Vagina (tissue), 2 donors: ENCODE measurements around the gene CROT. TPM values are rescaled to one million over a fixed set of nuclear protein-coding genes. Genes with fewer than 3 reads are reported as not detected.
"Not testable (repeated sequence)": the region's sequence is repeated elsewhere in the genome, so short reads cannot be mapped to it uniquely, and the experiment has no call there.

Experiments used
- DNase-seq, 2 donors: peaks; one replicate each; pipeline ENCODE4 v3.0.0-alpha.2; 2017; ENCODE audit errors: extremely low spot score in 2 of 2
- H3K27ac ChIP-seq: fragments of 200-600 bp; sonication (generic); one replicate; pipeline ENCODE4 v1.5.1; 2019
- H3K27me3 ChIP-seq: fragments of 200-600 bp; sonication (generic); one replicate; pipeline ENCODE4 v1.5.1; 2019
- H3K36me3 ChIP-seq, 2 donors: fragments of 200-600 bp; sonication (generic); one replicate each; pipeline ENCODE4 v1.5.1; 2017 to 2019
- H3K4me1 ChIP-seq: fragments of 200-600 bp; sonication (generic); one replicate; pipeline ENCODE4 v1.5.1; 2019
- H3K4me3 ChIP-seq, 2 donors: fragments of 200-600 bp; sonication (generic); 1 replicate in 1 of 2; 2 replicates in 1 of 2; pipeline ENCODE4 v1.5.1; 2016 to 2019
- H3K9me3 ChIP-seq: fragments of 200-600 bp; sonication (generic); one replicate; pipeline ENCODE4 v1.5.1; 2019
- POLR2A ChIP-seq, 2 donors: fragments of 450-650 bp; IDR thresholded peaks; one replicate each; pipeline ENCODE4 v1.6.1; 2017; ENCODE audit warnings: antibody characterized with exemption in 2 of 2, mild to moderate bottlenecking in 2 of 2, moderate library complexity in 2 of 2
- POLR2AphosphoS5 ChIP-seq, 2 donors: sonication (generic); formaldehyde crosslinking; IDR thresholded peaks; one replicate each; pipeline ENCODE4 v1.9.0; 2017; ENCODE audit warnings: antibody characterized with exemption in 2 of 2, mild to moderate bottlenecking in 2 of 2, low read depth in 1 of 2; ENCODE audit not compliant: insufficient read depth in 1 of 2
- intact Hi-C: fragments of 100-400 bp; cut with DNase I; formaldehyde crosslinking; loops from one replicate; pipeline ENCODE4 v1.15.1; 2023
- total RNA-seq: library from RNA; depleted of rRNA; stranded (reverse); fragments of >200 nt; gene quantifications from one replicate; pipeline ENCODE4 v1.2.3, GENCODE V29; 2016
- TF ChIP-seq, protein P1 (sequence below), 3 experiments: fragments of 450-650 bp in 2 of 3; fragments of 200-600 bp in 1 of 3; sonication (generic) in 1 of 3; IDR thresholded peaks; one replicate each; pipeline ENCODE4 v1.5.1; 2017 to 2019; ENCODE audit warnings: antibody characterized with exemption in 3 of 3, mild to moderate bottlenecking in 2 of 3, moderate library complexity in 2 of 3

The CROT gene
- total RNA-seq, 1 donor from 2014 or later = 38.1 TPM

DNA sequence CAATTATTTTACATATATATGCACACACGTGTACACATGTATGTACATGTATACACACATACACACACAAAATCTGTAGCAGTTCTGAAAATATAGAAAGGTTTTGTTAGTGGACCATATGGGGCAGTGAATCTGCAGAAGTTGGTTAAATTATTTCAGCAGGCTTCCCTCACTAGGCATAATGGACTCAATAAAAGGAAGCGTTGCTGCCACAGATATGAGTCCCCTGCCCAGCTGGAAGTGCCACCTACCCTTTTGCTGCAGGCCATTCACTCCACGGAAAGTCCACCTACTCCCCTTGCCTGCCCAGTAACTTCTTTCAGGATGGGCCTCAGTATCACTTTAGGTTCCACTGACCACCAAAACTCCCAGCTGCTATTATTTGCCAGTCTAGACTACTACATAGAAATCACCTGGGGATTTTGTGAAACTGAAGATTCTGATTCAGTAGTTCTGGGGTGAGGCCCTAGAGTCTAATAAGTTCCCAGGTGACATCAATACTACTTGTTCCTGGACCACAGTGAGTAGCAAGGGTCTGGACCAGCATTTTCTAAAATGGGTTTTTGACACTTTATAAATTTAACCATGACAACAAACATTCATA lies 29.3 kb upstream of the CROT start:
- no peak for DNase-seq
- intact Hi-C loops = no loop called here
- Histone ChIP-seq H3K4me1 (peaks cover 33% of the 10 kb centered on the region), H3K27me3 (no peaks in the 10 kb centered on the region), H3K36me3 (no peaks in the 10 kb centered on the region), H3K4me3 (no peak overlapping the region), H3K27ac (peak overlapping the region; percentile 67), H3K9me3 (no peaks in the 10 kb centered on the region)
- no peak for TF ChIP-seq POLR2AphosphoS5 (IDR thresholded peaks at IDR 0.05; ENCODE audit: insufficient read depth in 1 of 2, low read depth in 1 of 2)
- no peak for TF ChIP-seq POLR2A (IDR thresholded peaks at IDR 0.05)
- TF ChIP-seq, protein P1, sequence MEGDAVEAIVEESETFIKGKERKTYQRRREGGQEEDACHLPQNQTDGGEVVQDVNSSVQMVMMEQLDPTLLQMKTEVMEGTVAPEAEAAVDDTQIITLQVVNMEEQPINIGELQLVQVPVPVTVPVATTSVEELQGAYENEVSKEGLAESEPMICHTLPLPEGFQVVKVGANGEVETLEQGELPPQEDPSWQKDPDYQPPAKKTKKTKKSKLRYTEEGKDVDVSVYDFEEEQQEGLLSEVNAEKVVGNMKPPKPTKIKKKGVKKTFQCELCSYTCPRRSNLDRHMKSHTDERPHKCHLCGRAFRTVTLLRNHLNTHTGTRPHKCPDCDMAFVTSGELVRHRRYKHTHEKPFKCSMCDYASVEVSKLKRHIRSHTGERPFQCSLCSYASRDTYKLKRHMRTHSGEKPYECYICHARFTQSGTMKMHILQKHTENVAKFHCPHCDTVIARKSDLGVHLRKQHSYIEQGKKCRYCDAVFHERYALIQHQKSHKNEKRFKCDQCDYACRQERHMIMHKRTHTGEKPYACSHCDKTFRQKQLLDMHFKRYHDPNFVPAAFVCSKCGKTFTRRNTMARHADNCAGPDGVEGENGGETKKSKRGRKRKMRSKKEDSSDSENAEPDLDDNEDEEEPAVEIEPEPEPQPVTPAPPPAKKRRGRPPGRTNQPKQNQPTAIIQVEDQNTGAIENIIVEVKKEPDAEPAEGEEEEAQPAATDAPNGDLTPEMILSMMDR (IDR thresholded peaks at IDR 0.05) = no peak

DNA sequence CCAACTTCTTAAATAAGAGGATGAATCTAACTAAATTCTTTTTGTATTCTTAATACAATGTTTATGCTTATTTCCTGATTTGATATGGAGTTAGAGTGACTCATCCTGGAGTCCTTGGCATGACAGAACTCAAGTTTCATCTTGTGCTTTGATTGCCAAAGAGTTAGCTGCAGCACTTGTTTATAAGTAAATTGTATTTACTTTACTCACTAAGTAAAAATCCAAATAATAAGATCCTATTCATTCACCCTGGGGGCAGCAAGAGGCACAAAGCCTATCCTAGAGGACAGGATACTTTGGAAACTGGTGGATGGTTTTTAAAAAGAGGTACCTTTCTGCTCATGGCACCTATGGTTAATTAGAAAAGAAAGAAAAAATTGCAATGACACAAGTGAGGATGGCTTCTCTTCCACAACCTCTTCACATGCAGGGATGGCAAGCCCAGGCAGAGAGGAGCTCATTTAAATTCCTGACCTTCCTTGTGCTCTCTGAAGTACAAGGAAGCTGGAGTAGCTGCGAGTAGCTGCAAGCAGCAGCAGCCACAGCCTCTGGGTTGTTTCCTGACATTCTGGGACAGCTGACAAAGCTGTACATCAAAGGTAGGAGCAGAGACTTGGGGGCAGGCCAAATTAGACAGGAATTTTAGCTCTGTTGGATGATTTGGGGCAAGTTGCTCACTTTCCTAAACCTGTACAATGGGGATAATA lies 28.5 kb upstream of the CROT start:
- Histone ChIP-seq H3K27ac (peak overlapping the region; percentile 67), H3K9me3 (no peaks in the 10 kb centered on the region)
- intact Hi-C loops = no loop called here

DNA sequence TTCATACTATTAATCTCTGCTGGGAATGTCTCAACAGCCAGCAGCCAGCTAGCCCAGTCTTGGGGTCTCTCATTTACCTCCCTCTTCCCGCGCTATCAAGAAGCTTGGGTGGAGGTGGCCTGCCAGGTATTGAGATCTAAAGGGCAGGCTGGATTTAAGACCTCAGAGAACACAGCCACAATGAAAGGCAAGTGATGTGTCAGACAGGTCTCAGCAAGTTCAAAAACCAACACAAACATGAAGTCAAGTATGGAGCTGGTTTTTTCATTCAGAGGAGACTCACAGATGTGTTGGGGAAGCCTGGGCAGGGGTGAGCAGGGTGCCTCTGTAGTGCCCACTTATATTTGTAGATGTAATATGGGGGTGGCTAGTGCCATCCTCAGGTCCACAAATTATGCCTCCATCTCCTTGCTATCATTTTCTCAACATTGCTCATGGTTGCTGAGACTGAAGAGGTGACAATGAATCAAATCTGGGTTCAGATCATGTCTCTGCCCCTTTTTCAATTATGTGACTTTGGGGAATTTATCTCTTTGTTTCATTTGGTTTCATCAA lies 27.7 kb upstream of the CROT start:
- Histone ChIP-seq H3K4me3 (no peak overlapping the region), H3K27me3 (no peaks in the 10 kb centered on the region), H3K27ac (peak overlapping the region; percentile 67), H3K4me1 (peaks cover 33% of the 10 kb centered on the region), H3K36me3 (no peaks in the 10 kb centered on the region), H3K9me3 (no peaks in the 10 kb centered on the region)
- intact Hi-C loops = no loop called here
- DNase-seq = no peak
- TF ChIP-seq POLR2AphosphoS5 (IDR thresholded peaks at IDR 0.05; ENCODE audit: insufficient read depth in 1 of 2, low read depth in 1 of 2) (no peak), POLR2A (IDR thresholded peaks at IDR 0.05) (no peak)
- TF ChIP-seq, protein P1 (IDR thresholded peaks at IDR 0.05) = no peak

More for the DNA sequence above, 28.5 kb upstream of the CROT start:
- no peak overlapping the region for H3K4me3 ChIP-seq
- H3K4me1 ChIP-seq = peaks cover 33% of the 10 kb centered on the region
- H3K27me3 ChIP-seq = no peaks in the 10 kb centered on the region
- peak; percentile 26 to 49 for TF ChIP-seq POLR2AphosphoS5 (IDR thresholded peaks at IDR 0.05; ENCODE audit: insufficient read depth in 1 of 2, low read depth in 1 of 2)
- TF ChIP-seq, protein P1 (IDR thresholded peaks at IDR 0.05) = no peak
- TF ChIP-seq POLR2A (IDR thresholded peaks at IDR 0.05) = no peak
- no peak for DNase-seq
- H3K36me3 ChIP-seq = no peaks in the 10 kb centered on the region

DNA sequence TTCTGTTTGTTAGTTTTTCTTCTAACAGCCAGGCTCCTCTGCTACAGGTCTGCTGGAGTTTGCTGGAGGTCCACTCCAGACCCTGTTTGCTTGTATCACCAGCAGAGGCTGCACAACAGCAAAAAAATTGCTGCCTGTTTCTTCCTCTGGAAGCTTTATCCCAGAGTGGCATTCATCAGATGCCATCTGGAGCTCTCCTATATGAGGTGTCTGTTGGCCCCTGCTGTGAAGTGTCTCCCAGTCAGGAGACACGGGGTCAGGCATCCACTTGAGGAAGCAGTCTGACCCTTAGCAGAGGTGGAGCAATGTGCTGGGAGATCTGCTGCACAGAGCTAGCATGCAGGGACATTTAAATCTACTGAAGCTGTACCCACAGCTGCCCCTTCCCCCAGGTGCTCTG lies 26.7 kb upstream of the CROT start:
- H3K36me3 ChIP-seq = no peaks in the 10 kb centered on the region
- peaks cover 33% of the 10 kb centered on the region for H3K4me1 ChIP-seq
- no peak for DNase-seq
- H3K9me3 ChIP-seq = no peaks in the 10 kb centered on the region
- peak overlapping the region in 1 of 2 donors; percentile 32 for H3K4me3 ChIP-seq
- intact Hi-C loops = no loop called here
- no peak for TF ChIP-seq POLR2AphosphoS5 (IDR thresholded peaks at IDR 0.05; ENCODE audit: insufficient read depth in 1 of 2, low read depth in 1 of 2)
- TF ChIP-seq, protein P1 (IDR thresholded peaks at IDR 0.05) = no peak
- H3K27me3 ChIP-seq = no peaks in the 10 kb centered on the region
- no peak overlapping the region for H3K27ac ChIP-seq

DNA sequence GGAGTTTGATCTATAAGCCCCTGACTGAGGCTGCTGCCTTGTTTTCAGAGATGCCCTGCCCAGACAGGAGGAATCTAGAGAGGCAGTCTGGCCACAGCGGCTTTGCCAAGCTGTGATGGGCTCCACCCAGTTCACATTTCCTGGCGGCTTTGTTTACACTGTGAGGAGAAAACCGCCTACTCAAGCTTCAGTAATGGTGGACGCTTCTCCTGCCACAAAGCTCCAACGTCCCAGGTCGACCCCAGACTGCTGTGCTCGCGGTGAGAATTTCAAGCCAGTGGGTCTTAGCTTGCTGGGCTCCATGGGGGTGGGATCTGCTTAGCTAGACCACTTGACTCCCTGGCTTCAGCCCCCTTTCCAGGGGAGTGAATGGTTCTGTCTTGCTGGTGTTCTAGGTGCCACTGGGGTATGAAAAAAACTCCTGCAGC lies 26.3 kb upstream of the CROT start:
- H3K36me3 ChIP-seq, H3K27me3 ChIP-seq, DNase-seq, intact Hi-C loops, H3K9me3 ChIP-seq, H3K27ac ChIP-seq: not testable (repeated sequence)
- Histone ChIP-seq H3K4me1 (peaks cover 33% of the 10 kb centered on the region), H3K4me3 (peak overlapping the region in 1 of 2 donors; percentile 32)
